ENCODE measurements around the gene SLC11A1.

DNA sequence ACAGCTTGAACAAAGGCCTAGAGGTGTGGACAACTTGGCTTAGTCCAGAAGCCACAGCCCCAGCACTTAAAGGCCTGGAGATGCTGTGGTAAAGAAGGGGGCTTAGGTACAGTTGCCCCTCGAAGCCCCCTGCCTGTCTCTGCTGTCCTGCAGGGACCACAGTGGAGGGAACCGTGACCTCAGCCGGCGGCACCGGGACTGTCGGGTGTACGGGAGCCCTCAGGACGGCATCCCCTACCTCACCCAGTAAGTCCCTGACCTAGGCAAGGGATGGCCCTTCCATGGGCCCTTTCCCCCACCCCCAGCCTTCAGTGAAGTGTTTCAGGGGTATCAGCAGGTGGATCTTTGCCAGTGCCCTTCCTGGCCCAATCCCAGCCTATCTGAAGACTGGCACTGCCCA, 40.7 kb upstream of the SLC11A1 start:
- TF ChIP-seq, protein P1, sequence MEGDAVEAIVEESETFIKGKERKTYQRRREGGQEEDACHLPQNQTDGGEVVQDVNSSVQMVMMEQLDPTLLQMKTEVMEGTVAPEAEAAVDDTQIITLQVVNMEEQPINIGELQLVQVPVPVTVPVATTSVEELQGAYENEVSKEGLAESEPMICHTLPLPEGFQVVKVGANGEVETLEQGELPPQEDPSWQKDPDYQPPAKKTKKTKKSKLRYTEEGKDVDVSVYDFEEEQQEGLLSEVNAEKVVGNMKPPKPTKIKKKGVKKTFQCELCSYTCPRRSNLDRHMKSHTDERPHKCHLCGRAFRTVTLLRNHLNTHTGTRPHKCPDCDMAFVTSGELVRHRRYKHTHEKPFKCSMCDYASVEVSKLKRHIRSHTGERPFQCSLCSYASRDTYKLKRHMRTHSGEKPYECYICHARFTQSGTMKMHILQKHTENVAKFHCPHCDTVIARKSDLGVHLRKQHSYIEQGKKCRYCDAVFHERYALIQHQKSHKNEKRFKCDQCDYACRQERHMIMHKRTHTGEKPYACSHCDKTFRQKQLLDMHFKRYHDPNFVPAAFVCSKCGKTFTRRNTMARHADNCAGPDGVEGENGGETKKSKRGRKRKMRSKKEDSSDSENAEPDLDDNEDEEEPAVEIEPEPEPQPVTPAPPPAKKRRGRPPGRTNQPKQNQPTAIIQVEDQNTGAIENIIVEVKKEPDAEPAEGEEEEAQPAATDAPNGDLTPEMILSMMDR (IDR thresholded peaks at IDR 0.05): no peak
- no peak for TF ChIP-seq POLR2A (IDR thresholded peaks at IDR 0.05)
